Measurements from ENCODE around the gene AK8. TPM values are rescaled to one million over a fixed set of nuclear protein-coding genes. Genes with fewer than 3 reads are reported as not detected.

AK8 gene
- total RNA-seq, 1 experiment from 2014 or later, result 2.5 TPM

DNA sequence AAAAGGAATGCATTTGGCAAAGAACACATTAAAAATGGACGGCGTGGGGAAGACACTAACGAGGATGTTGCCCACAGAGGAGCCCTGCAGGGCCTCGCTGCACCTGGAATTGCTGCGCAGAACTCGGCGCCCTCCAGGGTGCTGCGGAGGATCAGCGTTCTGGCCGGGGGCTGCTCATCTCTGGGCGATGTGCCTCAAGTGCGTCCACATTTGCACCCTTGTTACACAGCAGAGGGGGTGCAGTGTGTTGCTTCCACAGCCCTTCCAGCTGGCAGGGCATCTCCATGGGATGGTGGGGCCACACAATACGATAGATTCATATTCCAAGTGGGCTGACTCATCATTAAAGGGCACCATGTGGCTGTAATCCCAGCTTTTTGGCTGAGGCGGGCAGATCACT lies 63.1 kb downstream of the AK8 start:
- DNase-seq (ENCODE audit: low read depth, low spot score) (no peak), ATAC-seq (no peak)
- ChIA-PET CTCF (no interaction called here), RAD21 (ENCODE audit: low non-redundant PET in 1 of 2, low total read pairs in 2 of 2, uncharacterized antibody in 2 of 2, unreplicated experiment in 2 of 2) (no interaction called here), POLR2A (no interaction called here)
- Histone ChIP-seq H4K20me1 (ENCODE audit: insufficient read depth) (no peaks in the 10 kb centered on the region), H3K9me3 (ENCODE audit: control insufficient read depth in 1 of 2, insufficient read depth in 1 of 2, low read depth in 1 of 2, low read length in 2 of 2) (no peaks in the 10 kb centered on the region), H3K36me3 (ENCODE audit: control insufficient read depth in 1 of 2, insufficient read depth in 2 of 2, low read length in 2 of 2) (no peaks in the 10 kb centered on the region), H3K4me1 (ENCODE audit: control insufficient read depth in 1 of 2, insufficient read depth in 2 of 2, low read length in 2 of 2) (peaks cover 0 to 9% of the 10 kb centered on the region in 2 experiments; a peak in 1 of 4 replicates), H3K9ac (ENCODE audit: low read length) (no peak overlapping the region), H3K4me2 (ENCODE audit: low read length) (no peak overlapping the region), H3K27ac (ENCODE audit: low read depth, low read length) (no peak overlapping the region), H3K9me2 (ENCODE audit: insufficient read depth) (no peaks in the 10 kb centered on the region), H3K4me3 (replicated peaks in 1 of 2; ENCODE audit: low read depth in 1 of 2, low read length in 2 of 2) (no peak overlapping the region), H3K27me3 (ENCODE audit: insufficient read depth, low read length) (peaks cover 13% of the 10 kb centered on the region; the same call in 1 of the 2 replicates), H3K79me2 (ENCODE audit: insufficient read depth, low read length) (no peaks in the 10 kb centered on the region), H2AFZ (ENCODE audit: low read depth, low read length, poor library complexity, severe bottlenecking) (no peak overlapping the region)
- BruUV-seq (replicated peaks), result no TSS peak
- no peak for TF ChIP-seq CEBPB (IDR thresholded peaks at IDR 0.05; ENCODE audit: low read depth)
- intact Hi-C loops (cut with micrococcal nuclease), result no loop called here

- ATAC-seq, result no peak
- H3K27me3 ChIP-seq (ENCODE audit: insufficient read depth, low read length), result peaks cover 13% of the 10 kb centered on the region; the same call in 1 of the 2 replicates
- TF ChIP-seq SRF (IDR thresholded peaks at IDR 0.05; ENCODE audit: low read depth), result no peak
- TF ChIP-seq REST (IDR thresholded peaks at IDR 0.05; ENCODE audit: low read depth), result no peak
- no peak for TF ChIP-seq TCF7L2 (IDR thresholded peaks at IDR 0.05; ENCODE audit: borderline replicate concordance, extremely low read depth, insufficient read depth, insufficient read length)
- TF ChIP-seq YY1 (IDR thresholded peaks at IDR 0.05; ENCODE audit: extremely low read depth, insufficient replicate concordance, low read depth, low read length), result no peak
- TF ChIP-seq RAD21 (IDR thresholded peaks at IDR 0.05; ENCODE audit: low read depth), result no peak
- no peak for TF ChIP-seq EGR1 (IDR thresholded peaks at IDR 0.05; ENCODE audit: low read depth)
- no peak for TF ChIP-seq ZNF274 (IDR thresholded peaks at IDR 0.05; ENCODE audit: low read depth, low read length)
- no peak for TF ChIP-seq ELF1 (IDR thresholded peaks at IDR 0.05; ENCODE audit: borderline replicate concordance, low read depth)
- no peak for TF ChIP-seq CEBPB (IDR thresholded peaks at IDR 0.05; ENCODE audit: low read depth)
- no peak for TF ChIP-seq ZFX (IDR thresholded peaks at IDR 0.05)
- TF ChIP-seq CBX3 (IDR thresholded peaks at IDR 0.05; ENCODE audit: low read depth), result no peak
- no peak for TF ChIP-seq EZH2 (IDR thresholded peaks at IDR 0.05)
- no peak for TF ChIP-seq EZH2phosphoT487 (IDR thresholded peaks at IDR 0.05; ENCODE audit: borderline replicate concordance)
- TF ChIP-seq SIN3A (IDR thresholded peaks at IDR 0.05; ENCODE audit: low read depth), result no peak
- TF ChIP-seq, protein P1, sequence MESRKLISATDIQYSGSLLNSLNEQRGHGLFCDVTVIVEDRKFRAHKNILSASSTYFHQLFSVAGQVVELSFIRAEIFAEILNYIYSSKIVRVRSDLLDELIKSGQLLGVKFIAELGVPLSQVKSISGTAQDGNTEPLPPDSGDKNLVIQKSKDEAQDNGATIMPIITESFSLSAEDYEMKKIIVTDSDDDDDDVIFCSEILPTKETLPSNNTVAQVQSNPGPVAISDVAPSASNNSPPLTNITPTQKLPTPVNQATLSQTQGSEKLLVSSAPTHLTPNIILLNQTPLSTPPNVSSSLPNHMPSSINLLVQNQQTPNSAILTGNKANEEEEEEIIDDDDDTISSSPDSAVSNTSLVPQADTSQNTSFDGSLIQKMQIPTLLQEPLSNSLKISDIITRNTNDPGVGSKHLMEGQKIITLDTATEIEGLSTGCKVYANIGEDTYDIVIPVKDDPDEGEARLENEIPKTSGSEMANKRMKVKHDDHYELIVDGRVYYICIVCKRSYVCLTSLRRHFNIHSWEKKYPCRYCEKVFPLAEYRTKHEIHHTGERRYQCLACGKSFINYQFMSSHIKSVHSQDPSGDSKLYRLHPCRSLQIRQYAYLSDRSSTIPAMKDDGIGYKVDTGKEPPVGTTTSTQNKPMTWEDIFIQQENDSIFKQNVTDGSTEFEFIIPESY (IDR thresholded peaks at IDR 0.05; ENCODE audit: extremely low read depth, insufficient replicate concordance, low read length), result no peak
These were observed 64.8 kb downstream of the AK8 start for GRCh38 chr9:132813115-132813771.

More at GRCh38 chr9:132813115-132813771, 64.8 kb downstream of the AK8 start:
- intact Hi-C loops (cut with micrococcal nuclease), result no loop called here
- no peak overlapping the region for H3K27ac ChIP-seq (ENCODE audit: low read depth, low read length)
- no peak overlapping the region for H3K9ac ChIP-seq (ENCODE audit: low read length)
- DNase-seq (ENCODE audit: low read depth, low spot score), result no peak
- no peaks in the 10 kb centered on the region for H3K36me3 ChIP-seq (ENCODE audit: control insufficient read depth in 1 of 2, insufficient read depth in 2 of 2, low read length in 2 of 2)
- no peaks in the 10 kb centered on the region for H3K9me3 ChIP-seq (ENCODE audit: control insufficient read depth in 1 of 2, insufficient read depth in 1 of 2, low read depth in 1 of 2, low read length in 2 of 2)
- H2AFZ ChIP-seq (ENCODE audit: low read depth, low read length, poor library complexity, severe bottlenecking), result no peak overlapping the region
- RAD21 ChIA-PET (ENCODE audit: low non-redundant PET in 1 of 2, low total read pairs in 2 of 2, uncharacterized antibody in 2 of 2, unreplicated experiment in 2 of 2), result interaction anchor here in 1 of 2 experiments (0.7 kb wide), 1 partner anchor 15 kb away, joined by 3 read pairs; no protein-coding TSS in a partner anchor
- no peaks in the 10 kb centered on the region for H3K9me2 ChIP-seq (ENCODE audit: insufficient read depth)
- no TSS peak for BruUV-seq (replicated peaks)
- POLR2A ChIA-PET, result no interaction called here
- CTCF ChIA-PET, result no interaction called here
- H3K79me2 ChIP-seq (ENCODE audit: insufficient read depth, low read length), result no peaks in the 10 kb centered on the region
- H3K4me1 ChIP-seq (ENCODE audit: control insufficient read depth in 1 of 2, insufficient read depth in 2 of 2, low read length in 2 of 2), result peaks cover 0 to 9% of the 10 kb centered on the region in 2 experiments; a peak in 1 of 4 replicates
- H3K4me3 ChIP-seq (replicated peaks in 1 of 2; ENCODE audit: low read depth in 1 of 2, low read length in 2 of 2), result no peak overlapping the region
- H4K20me1 ChIP-seq (ENCODE audit: insufficient read depth), result no peaks in the 10 kb centered on the region
- H3K4me2 ChIP-seq (ENCODE audit: low read length), result no peak overlapping the region
